IMR-90 (cell line): ENCODE results near the gene C1GALT1. TPM values are rescaled to one million over a fixed set of nuclear protein-coding genes. Genes with fewer than 3 reads are reported as not detected.

Experiments used
- ATAC-seq: fragments of 200-7000 bp; cut with Tn5 transposase; 2 replicates; pipeline ENCODE4 v1.9.1; 2020; ENCODE audit warnings: low read depth, mild to moderate bottlenecking, moderate library complexity
- BruUV-seq: library from RNA; stranded (reverse); fragments of 400-500 nt; replicated peaks from 2 replicates; lab custom pipeline; 2021; lab: Mats Ljungman, UMichigan
- CTCF ChIA-PET: fragments of 300-600 bp; formaldehyde crosslinking; extraction: SDS; loops from one replicate; lab custom pipeline; 2021; ENCODE audit warnings: antibody characterized with exemption; lab: Yijun Ruan, JAX
- POLR2A ChIA-PET: fragments of 300-600 bp; sonication (Branson Sonifier 250); formaldehyde crosslinking; loops from one replicate; lab custom pipeline; 2022; ENCODE audit warnings: antibody characterized with exemption; ENCODE audit not compliant: unreplicated experiment; lab: Charles Lee
- DNase-seq: peaks from one replicate; pipeline ENCODE4 v3.0.0; 2013
- H2AFZ ChIP-seq: replicated peaks from 2 replicates; pipeline ENCODE3; 2013; ENCODE audit warnings: low read length, mild to moderate bottlenecking; ENCODE audit not compliant: poor library complexity
- H2AK5ac ChIP-seq: 2 replicates; pipeline ENCODE4 v1.6.1; 2013; ENCODE audit warnings: low read depth, low read length, inconsistent platforms
- H2AK9ac ChIP-seq: replicated peaks from 2 replicates; pipeline ENCODE3; 2013; ENCODE audit warnings: mild to moderate bottlenecking, low read depth, low read length, moderate library complexity; ENCODE audit not compliant: poor library complexity
- H2BK120ac ChIP-seq: 2 replicates; pipeline ENCODE4 v1.6.1; 2013; ENCODE audit warnings: low read depth, low read length, inconsistent platforms
- H2BK15ac ChIP-seq: 3 replicates; pipeline ENCODE4 v1.6.1; 2013; ENCODE audit warnings: low read depth, low read length, inconsistent platforms
- H2BK20ac ChIP-seq: 2 replicates; pipeline ENCODE4 v1.6.1; 2013; ENCODE audit warnings: low read depth, mild to moderate bottlenecking, inconsistent platforms, low read length, moderate library complexity
- H2BK5ac ChIP-seq: 2 replicates; pipeline ENCODE4 v1.6.1; 2013; ENCODE audit warnings: mild to moderate bottlenecking, low read depth, low read length, inconsistent platforms; ENCODE audit not compliant: poor library complexity, severe bottlenecking
- H3K14ac ChIP-seq: replicated peaks from 2 replicates; pipeline ENCODE4 v1.6.1; 2013; ENCODE audit warnings: low read depth, low read length, inconsistent platforms
- H3K18ac ChIP-seq: 2 replicates; pipeline ENCODE4 v1.6.1; 2013; ENCODE audit warnings: low read depth, low read length, control low read depth
- H3K23ac ChIP-seq: 2 replicates; pipeline ENCODE4 v1.6.1; 2013; ENCODE audit warnings: low read depth, low read length, inconsistent platforms
- H3K27ac ChIP-seq: 2 replicates; pipeline ENCODE4 v1.5.1; 2013; ENCODE audit warnings: mild to moderate bottlenecking, control low read depth, low read length; ENCODE audit not compliant: insufficient read depth
- H3K27me3 ChIP-seq: 2 replicates; pipeline ENCODE4 v1.6.1; 2013; ENCODE audit warnings: low read length; ENCODE audit not compliant: control insufficient read depth, insufficient read depth
- H3K36me3 ChIP-seq: 2 replicates; pipeline ENCODE4 v1.6.1; 2013; ENCODE audit warnings: low read length, mixed read lengths; ENCODE audit not compliant: control insufficient read depth, insufficient read depth
- H3K4ac ChIP-seq: 2 replicates; pipeline ENCODE4 v1.6.1; 2013; ENCODE audit warnings: low read depth, low read length, inconsistent platforms
- H3K4me1 ChIP-seq: 2 replicates; pipeline ENCODE4 v1.6.1; 2013; ENCODE audit warnings: low read length, mixed read lengths; ENCODE audit not compliant: control insufficient read depth, insufficient read depth
- H3K4me2 ChIP-seq: 2 replicates; pipeline ENCODE4 v1.6.1; 2013; ENCODE audit warnings: low read depth, mild to moderate bottlenecking, control low read depth, low read length, moderate library complexity
- H3K4me3 ChIP-seq: 2 replicates; pipeline ENCODE4 v1.5.1; 2013; ENCODE audit warnings: low read depth, mild to moderate bottlenecking, control low read depth, low read length, moderate library complexity; ENCODE audit not compliant: insufficient read depth
- H3K56ac ChIP-seq: 2 replicates; pipeline ENCODE4 v1.6.1; 2013; ENCODE audit warnings: low read length, inconsistent platforms; ENCODE audit not compliant: insufficient read depth; ENCODE audit errors: extremely low read depth
- H3K79me1 ChIP-seq, 2 experiments: 2 replicates each; pipeline ENCODE4 v1.6.1; 2013; ENCODE audit warnings: low read length in 2 of 2, inconsistent platforms in 1 of 2, low read depth in 1 of 2
- H3K9ac ChIP-seq: 2 replicates; pipeline ENCODE4 v1.6.1; 2013; ENCODE audit warnings: low read depth, low read length, control low read depth
- H3K9me1 ChIP-seq: 2 replicates; pipeline ENCODE4 v1.6.1; 2013; ENCODE audit warnings: low read length, inconsistent platforms; ENCODE audit not compliant: insufficient read depth
- H3K9me3 ChIP-seq: 2 replicates; pipeline ENCODE4 v1.6.1; 2013; ENCODE audit warnings: low read length; ENCODE audit not compliant: control insufficient read depth, insufficient read depth
- H4K20me1 ChIP-seq: 2 replicates; pipeline ENCODE4 v1.6.1; 2013; ENCODE audit warnings: low read length, inconsistent platforms; ENCODE audit not compliant: insufficient read depth
- H4K5ac ChIP-seq: 2 replicates; pipeline ENCODE4 v1.6.1; 2013; ENCODE audit warnings: mild to moderate bottlenecking, low read depth, low read length, control low read depth
- H4K8ac ChIP-seq, 2 experiments: 2 replicates each; pipeline ENCODE4 v1.6.1; 2013; ENCODE audit warnings: low read depth in 2 of 2, low read length in 2 of 2, control low read depth in 1 of 2, inconsistent platforms in 1 of 2
- H4K91ac ChIP-seq: 2 replicates; pipeline ENCODE4 v1.6.1; 2013; ENCODE audit warnings: low read depth, low read length, inconsistent platforms; ENCODE audit not compliant: insufficient read depth
- CHD1 ChIP-seq: IDR thresholded peaks from 2 replicates; pipeline ENCODE4 v1.6.1; 2012; ENCODE audit warnings: low read depth, low read length, improper control_type of control experiment
- ELK1 ChIP-seq: fragments of 150-350 bp; IDR thresholded peaks from 2 replicates; pipeline ENCODE4 v1.6.1; 2016; ENCODE audit warnings: low read depth, mild to moderate bottlenecking, low read length, moderate library complexity, borderline replicate concordance
- MXI1 ChIP-seq: IDR thresholded peaks from 2 replicates; pipeline ENCODE4 v1.6.1; 2012; ENCODE audit warnings: low read depth, mild to moderate bottlenecking, low read length, moderate library complexity, borderline replicate concordance
- RCOR1 ChIP-seq: IDR thresholded peaks from 2 replicates; pipeline ENCODE4 v1.6.1; 2012; ENCODE audit warnings: mild to moderate bottlenecking, low read length, improper control_type of control experiment; ENCODE audit not compliant: insufficient replicate concordance
- WGBS, 2 experiments: methylation state at CpG; one replicate each; pipeline versions ENCODE4 v1.1.5 to v1.1.7; 2013; ENCODE audit warnings: missing lambda C conversion rate in 2 of 2; ENCODE audit not compliant: insufficient read length in 1 of 2; ENCODE audit errors: extremely low coverage in 2 of 2; 5-methylcytosine and 5-hydroxymethylcytosine counted together
- dilution Hi-C: fragments of 300-500 bp; cut with HindIII; formaldehyde crosslinking; loops from one replicate; pipeline ENCODE4 v1.14.3; 2018; ENCODE audit warnings: low sequenced_read_pairs; ENCODE audit not compliant: unreplicated experiment
- in situ Hi-C: fragments of 300-500 bp; cut with MboI; formaldehyde crosslinking; loops from 3 replicates; pipeline ENCODE4 v1.14.3; 2019; ENCODE audit warnings: low sequenced_read_pairs, inconsistent platforms, mixed read lengths
- intact Hi-C: fragments of 100-400 bp; cut with micrococcal nuclease; formaldehyde crosslinking; loops from 2 replicates; pipeline ENCODE4 v1.10.0; 2022
- polyA plus RNA-seq, 3 experiments: library from polyadenylated mRNA; depleted of rRNA; stranded (reverse); fragments of >200 nt; gene quantifications; 2 replicates each; pipeline ENCODE4 v1.2.3, GENCODE V29; 2012; ENCODE audit warnings: low replicate concordance in 1 of 3
- total RNA-seq: library from RNA; depleted of rRNA; stranded (reverse); fragments of >200 nt; gene quantifications from 2 replicates; pipeline ENCODE4 v1.2.3, GENCODE V29; 2012

The C1GALT1 gene
- total and polyA plus RNA-seq, 2 of the 4 experiments (the other 2 are of a cell fraction), result 11.6 to 12.2 TPM

- H2BK120ac ChIP-seq, result no peak overlapping the region
- no peak for DNase-seq
- POLR2A ChIA-PET, result no interaction called here
- no peaks in the 10 kb centered on the region for H3K36me3 ChIP-seq
- no peak overlapping the region for H2AK9ac ChIP-seq
- H2BK20ac ChIP-seq, result no peak overlapping the region
- no peaks in the 10 kb centered on the region for H3K4me1 ChIP-seq
- TF ChIP-seq CHD1, result no peak
- TF ChIP-seq ELK1, result no peak
- TF ChIP-seq RCOR1, result no peak
- TF ChIP-seq MXI1, result no peak
- no peaks in the 10 kb centered on the region for H4K20me1 ChIP-seq
- dilution Hi-C loops (no loop called here), intact Hi-C loops (no loop called here), in situ Hi-C loops (no loop called here)
- no peaks in the 10 kb centered on the region for H3K27me3 ChIP-seq
- WGBS, 2 experiments, result no CpG with 5 or more reads among the region's 4 CpGs
- no peaks in the 10 kb centered on the region; the same call in 1 of the 2 replicates for H3K9me3 ChIP-seq
- H3K23ac ChIP-seq, result no peak overlapping the region
- BruUV-seq, result no TSS peak
- H3K18ac ChIP-seq, result no peak overlapping the region
- H3K56ac ChIP-seq, result no peak overlapping the region
- no peak overlapping the region for H2AFZ ChIP-seq
- CTCF ChIA-PET, result interaction anchor here (1.1 kb wide), 1 partner anchor 27 kb away, joined by 3 read pairs; no protein-coding TSS in a partner anchor
- H3K79me1 ChIP-seq, result peaks cover 4 to 20% of the 10 kb centered on the region in 2 experiments; a peak in 2 of 4 replicates
- no peak overlapping the region for H3K4me2 ChIP-seq
- H3K4ac ChIP-seq, result no peak overlapping the region
- no peak overlapping the region for H4K8ac ChIP-seq
- H4K5ac ChIP-seq, result no peak overlapping the region
- H3K14ac ChIP-seq, result no peak overlapping the region
- no peaks in the 10 kb centered on the region for H3K9me1 ChIP-seq
- H3K27ac ChIP-seq, result no peak overlapping the region
- H4K91ac ChIP-seq, result no peak overlapping the region
- H2BK15ac ChIP-seq, result no peak overlapping the region
- no peak for ATAC-seq
- H3K4me3 ChIP-seq, result no peak overlapping the region
- no peak overlapping the region for H3K9ac ChIP-seq
- H2BK5ac ChIP-seq, result no peak overlapping the region
- H2AK5ac ChIP-seq, result no peak overlapping the region
Measured at GRCh38 chr7:7208520-7208919, 26.2 kb downstream of the C1GALT1 start.
